T-helper 22 cell (primary cell): ENCODE data around the gene UNC5B.

Experiments
- DNase-seq: peaks from one replicate; pipeline ENCODE4 v3.0.0-alpha.2; 2020; ENCODE audit warnings: low read depth

Gene UNC5B

GRCh38 chr10:71319800-71320392, 107.5 kb downstream of the UNC5B start:
- DNase-seq = no peak

DNA sequence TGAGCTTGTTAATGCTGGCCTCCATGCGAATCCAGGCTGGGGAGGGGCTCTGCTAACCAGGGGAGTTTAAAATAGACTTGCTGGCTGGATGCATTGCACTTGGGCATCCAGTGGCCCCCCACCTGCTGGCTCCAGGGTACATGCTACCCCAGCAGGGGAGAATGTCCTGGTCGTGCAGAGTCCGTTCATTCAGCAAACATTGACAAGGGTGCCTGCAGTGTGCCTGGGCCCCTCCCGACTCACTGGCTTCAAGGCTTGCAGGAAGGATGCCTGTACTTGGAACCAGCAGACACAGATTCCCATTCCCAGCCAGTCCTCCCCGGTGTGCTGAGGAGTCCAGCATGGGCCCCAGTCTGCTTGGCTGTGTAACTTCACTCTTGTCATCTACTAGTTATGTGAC, 108.2 kb downstream of the UNC5B start:
- no peak for DNase-seq

GRCh38 chr10:71321386-71321785, 109.0 kb downstream of the UNC5B start:
- DNase-seq = no peak

- no peak for DNase-seq
Measured at GRCh38 chr10:71323407-71323806, 111.0 kb downstream of the UNC5B start.

DNA sequence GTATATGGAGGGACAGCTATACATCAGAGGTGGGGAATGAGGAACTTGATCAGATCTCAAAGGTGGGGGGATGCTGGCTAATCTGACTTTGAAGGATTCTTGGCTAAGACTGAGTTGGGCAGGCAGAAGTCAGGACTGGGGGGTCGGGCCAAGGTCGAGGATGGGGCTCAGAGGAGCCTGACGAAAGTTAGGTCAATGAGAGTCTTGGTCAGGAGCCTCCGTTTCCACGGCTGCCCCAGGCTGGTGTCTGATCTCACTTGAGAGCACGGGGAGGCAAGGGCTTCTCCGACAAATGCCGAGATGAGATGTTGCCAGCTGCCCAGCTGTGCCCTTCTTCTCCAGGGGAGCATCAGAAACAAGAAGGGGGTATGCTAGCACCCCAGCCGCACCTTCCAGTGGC, 112.4 kb downstream of the UNC5B start:
- no peak for DNase-seq

- DNase-seq = no peak
Measured at GRCh38 chr10:71325267-71325666, 112.9 kb downstream of the UNC5B start.

DNA sequence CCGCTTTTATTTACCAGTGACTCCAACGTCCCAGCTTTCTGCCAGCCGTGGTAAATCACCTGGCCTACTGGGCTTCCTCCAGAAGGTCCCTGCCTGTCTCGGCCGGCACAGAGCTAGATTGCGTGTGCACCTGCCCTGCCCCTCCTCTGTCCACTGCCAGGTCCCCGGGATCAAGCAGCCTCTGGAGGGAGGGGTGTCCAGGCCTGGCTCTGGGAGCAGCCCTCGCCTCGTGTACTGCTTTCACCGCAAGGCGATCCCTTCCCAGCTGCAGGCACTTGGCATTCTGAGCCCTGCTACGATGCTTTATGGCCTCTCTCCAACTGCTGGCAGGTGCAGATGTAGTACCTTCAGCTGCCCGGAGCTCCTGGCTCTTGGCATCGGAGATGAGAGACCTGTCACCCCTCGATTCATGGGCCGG, 114.1 kb downstream of the UNC5B start:
- no peak for DNase-seq

GRCh38 chr10:71330789-71331404, 118.5 kb downstream of the UNC5B start:
- no peak for DNase-seq

DNA sequence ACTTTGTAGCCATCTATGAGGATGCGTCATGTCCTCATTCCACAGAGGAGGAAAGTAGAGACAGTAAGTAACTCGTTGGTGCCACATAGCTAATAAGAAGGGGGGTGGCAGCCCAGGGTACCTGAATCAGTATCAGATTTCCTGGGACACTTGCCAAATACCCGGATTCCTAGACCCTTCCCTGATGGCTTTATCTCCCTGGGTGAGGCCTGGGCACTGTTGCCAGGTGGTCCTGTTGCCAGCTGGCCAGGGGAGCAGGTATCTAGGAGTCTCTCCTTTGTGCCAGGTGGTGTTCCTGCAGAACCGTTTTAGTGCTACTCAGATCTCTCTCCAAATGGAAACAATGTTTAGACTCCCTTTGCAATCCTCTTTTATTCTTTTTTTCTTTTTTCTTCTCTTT, 119.4 kb downstream of the UNC5B start:
- no peak for DNase-seq

- no peak for DNase-seq
Measured at GRCh38 chr10:71332466-71332865, 120.1 kb downstream of the UNC5B start.

GRCh38 chr10:71333129-71333887, 120.9 kb downstream of the UNC5B start:
- no peak for DNase-seq

DNA sequence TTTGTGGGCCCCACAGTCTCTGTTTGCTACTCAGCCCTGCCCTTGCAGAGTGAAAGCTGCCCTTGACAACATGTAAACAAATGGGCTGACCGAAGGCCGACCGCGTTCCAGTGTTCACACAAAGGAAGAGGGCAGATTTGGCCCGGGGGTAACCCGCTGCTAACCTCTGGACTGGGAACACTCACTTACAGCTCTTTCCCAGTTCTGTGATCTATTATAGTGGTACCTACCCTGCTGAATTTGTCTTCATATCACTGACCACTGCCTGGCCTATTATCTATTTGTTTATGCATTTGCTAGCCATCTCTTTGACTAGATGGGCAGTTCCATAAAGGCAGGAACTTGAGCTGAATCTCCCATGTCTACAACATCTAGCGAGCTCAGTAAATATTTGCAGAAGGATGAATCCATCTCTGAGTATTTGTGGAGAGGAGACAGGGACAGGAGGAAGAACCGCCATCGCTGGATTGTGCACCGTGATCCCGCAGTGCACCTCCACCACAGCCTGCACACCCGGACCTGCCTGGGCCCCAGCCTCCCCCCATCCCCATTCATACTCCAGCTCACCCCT, 121.9 kb downstream of the UNC5B start:
- no peak for DNase-seq

GRCh38 chr10:71335173-71335708, 122.9 kb downstream of the UNC5B start:
- no peak for DNase-seq

- no peak for DNase-seq
Measured at GRCh38 chr10:71336632-71337031, 124.3 kb downstream of the UNC5B start.

DNA sequence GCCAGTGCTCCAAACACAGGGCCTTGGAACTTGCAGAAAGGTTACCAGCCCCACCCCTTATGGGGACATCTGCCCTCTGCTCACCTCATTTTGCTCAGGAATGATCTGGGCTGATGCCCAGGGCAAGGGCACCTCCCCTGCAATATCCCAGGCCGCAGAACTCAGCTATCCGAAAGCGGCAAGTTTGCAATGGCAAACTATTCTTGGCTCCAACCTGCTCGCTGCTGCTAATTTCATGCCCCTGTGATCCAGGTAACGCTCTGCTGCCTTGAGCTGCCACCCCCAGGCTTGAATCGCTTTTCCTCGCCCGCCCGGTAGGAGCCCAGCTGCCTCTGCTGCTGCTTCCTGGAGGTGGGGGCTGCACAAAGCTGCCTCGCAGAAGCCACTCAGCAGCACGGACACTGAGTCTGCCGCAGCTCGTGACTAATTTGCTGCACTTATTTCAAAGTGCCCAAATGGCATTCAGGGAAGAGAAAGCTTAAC, 124.9 kb downstream of the UNC5B start:
- DNase-seq = no peak

GRCh38 chr10:71338728-71339495, 126.5 kb downstream of the UNC5B start:
- DNase-seq = no peak

- DNase-seq = no peak
Measured at GRCh38 chr10:71339796-71340589, 127.6 kb downstream of the UNC5B start.

GRCh38 chr10:71342573-71343391, 130.4 kb downstream of the UNC5B start:
- no peak for DNase-seq

GRCh38 chr10:71343392-71343773, 131.0 kb downstream of the UNC5B start:
- DNase-seq = no peak
